Fibroblast of lung (primary cell): ENCODE measurements around the gene TRIP13. TPM values are rescaled to one million over a fixed set of nuclear protein-coding genes. Genes with fewer than 3 reads are reported as not detected.

ENCODE experiments used
- DNase-seq, 2 donors: peaks; one replicate each; pipeline versions ENCODE4 v3.0.0 to v3.0.0-alpha.2; 2010; ENCODE audit warnings: low read depth in 2 of 2
- H2AFZ ChIP-seq: 2 replicates; pipeline ENCODE4 v1.5.1; 2012; ENCODE audit warnings: low read length, control low read depth, inconsistent platforms
- H3K27ac ChIP-seq: 2 replicates; pipeline ENCODE4 v1.5.1; 2011; ENCODE audit warnings: low read length, control low read depth; ENCODE audit not compliant: insufficient read depth
- H3K27me3 ChIP-seq: 2 replicates; pipeline ENCODE4 v1.5.1; 2011; ENCODE audit warnings: mild to moderate bottlenecking, low read length; ENCODE audit not compliant: control insufficient read depth, insufficient read depth
- H3K36me3 ChIP-seq: 2 replicates; pipeline ENCODE4 v1.5.1; 2011; ENCODE audit warnings: low read length; ENCODE audit not compliant: control insufficient read depth, insufficient read depth
- H3K4me1 ChIP-seq: 2 replicates; pipeline ENCODE4 v1.5.1; 2011; ENCODE audit warnings: low read length; ENCODE audit not compliant: control insufficient read depth, insufficient read depth; ENCODE audit errors: extremely low read depth
- H3K4me2 ChIP-seq: 2 replicates; pipeline ENCODE4 v1.5.1; 2011; ENCODE audit warnings: low read length, control low read depth; ENCODE audit not compliant: insufficient read depth; ENCODE audit errors: extremely low read depth
- H3K4me3 ChIP-seq, 4 experiments: fragments of 200-600 bp in 1 of 4; sonication (generic) in 1 of 4; replicated peaks in 1 of 4; 2 replicates each; pipeline ENCODE4 v1.5.1; 2011 to 2016; ENCODE audit warnings: low read length in 4 of 4, low read depth in 3 of 4, mild to moderate bottlenecking in 3 of 4, control low read depth in 2 of 4, inconsistent platforms in 1 of 4, mixed read lengths in 1 of 4; ENCODE audit not compliant: insufficient read depth in 1 of 4; ENCODE audit errors: control extremely low read depth in 1 of 4
- H3K79me2 ChIP-seq: 2 replicates; pipeline ENCODE4 v1.5.1; 2012; ENCODE audit warnings: mild to moderate bottlenecking, low read length, inconsistent platforms; ENCODE audit not compliant: control insufficient read depth, insufficient read depth
- H3K9ac ChIP-seq: 2 replicates; pipeline ENCODE4 v1.5.1; 2011; ENCODE audit warnings: mild to moderate bottlenecking, low read length, control low read depth; ENCODE audit not compliant: insufficient read depth
- H3K9me3 ChIP-seq: 2 replicates; pipeline ENCODE4 v1.5.1; 2012; ENCODE audit warnings: low read depth, low read length; ENCODE audit not compliant: control insufficient read depth, insufficient read depth
- H4K20me1 ChIP-seq: 2 replicates; pipeline ENCODE4 v1.5.1; 2011; ENCODE audit warnings: low read length; ENCODE audit not compliant: control insufficient read depth, insufficient read depth; ENCODE audit errors: extremely low read depth
- EZH2 ChIP-seq: IDR thresholded peaks from 2 replicates; pipeline ENCODE4 v1.5.1; 2012; ENCODE audit warnings: low read length, control low read depth, mild to moderate bottlenecking; ENCODE audit errors: missing control alignments
- polyA plus RNA-seq, 2 donors: library from polyadenylated mRNA; depleted of rRNA in 1 of 2; stranded (reverse) in 1 of 2; unstranded in 1 of 2; fragments of >200 nt; gene quantifications; 2 replicates each; pipeline ENCODE4 v1.2.1, GENCODE V29; 2011 to 2012; ENCODE audit warnings: missing spikeins in 1 of 2
- total RNA-seq: library from RNA; depleted of rRNA; stranded (reverse); fragments of >200 nt; gene quantifications from 2 replicates; pipeline ENCODE4 v1.2.1, GENCODE V29; 2014
- TF ChIP-seq, protein P1 (sequence below), 2 donors: IDR thresholded peaks in 1 of 2; conservative IDR thresholded peaks in 1 of 2; 1 replicate in 1 of 2; 2 replicates in 1 of 2; pipeline ENCODE4 v1.5.1; 2011 to 2012; ENCODE audit warnings: low read length in 2 of 2, control low read depth in 1 of 2, inconsistent platforms in 1 of 2, low read depth in 1 of 2, mild to moderate bottlenecking in 1 of 2

TRIP13 gene
- total and polyA plus RNA-seq, 2 donors (not counting 1 experiment from before 2014, with no cell fraction given): 7.4 to 11.7 TPM

DNA sequence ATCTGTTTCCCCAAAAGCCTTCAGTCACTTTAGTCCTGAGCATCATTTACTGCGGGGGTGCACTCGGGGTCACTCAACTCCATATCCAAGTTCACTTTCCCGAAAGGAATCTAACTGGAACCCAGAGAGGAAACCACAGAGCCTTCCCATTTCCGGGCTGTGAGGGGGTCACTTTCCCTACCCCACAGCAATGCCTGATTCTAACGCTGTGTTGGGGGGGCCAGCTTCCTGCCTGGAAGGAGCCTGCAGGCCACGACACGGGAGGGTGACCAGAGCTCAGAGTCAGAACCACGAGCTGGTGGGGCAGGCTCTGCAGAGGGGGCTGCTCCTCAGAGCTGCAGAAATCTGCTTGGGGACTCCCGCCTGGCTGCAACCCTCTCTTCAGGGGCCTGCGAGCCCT is 20.4 kb upstream of the TRIP13 start:
- peaks cover 45% of the 10 kb centered on the region for H3K36me3 ChIP-seq

DNA sequence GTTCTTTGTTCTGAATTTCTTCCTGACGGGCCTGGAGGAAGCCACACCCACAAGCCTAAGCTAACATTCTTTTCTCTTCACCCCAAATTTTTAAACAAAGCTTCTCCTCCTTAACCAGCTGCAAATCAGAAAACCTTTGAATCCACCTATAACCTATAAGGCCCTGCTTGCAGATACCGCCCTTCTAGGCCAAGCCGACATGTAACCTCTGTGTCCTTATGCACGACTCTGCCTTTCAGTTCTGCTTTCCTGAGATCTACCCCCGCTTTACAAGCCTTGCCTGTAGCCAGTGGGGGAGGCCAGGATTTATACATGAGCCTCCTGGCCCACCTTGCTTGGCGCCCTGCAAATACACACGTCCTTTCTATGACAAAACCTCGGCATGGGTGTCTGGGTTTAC is 19.4 kb upstream of the TRIP13 start:
- TF ChIP-seq, protein P1, sequence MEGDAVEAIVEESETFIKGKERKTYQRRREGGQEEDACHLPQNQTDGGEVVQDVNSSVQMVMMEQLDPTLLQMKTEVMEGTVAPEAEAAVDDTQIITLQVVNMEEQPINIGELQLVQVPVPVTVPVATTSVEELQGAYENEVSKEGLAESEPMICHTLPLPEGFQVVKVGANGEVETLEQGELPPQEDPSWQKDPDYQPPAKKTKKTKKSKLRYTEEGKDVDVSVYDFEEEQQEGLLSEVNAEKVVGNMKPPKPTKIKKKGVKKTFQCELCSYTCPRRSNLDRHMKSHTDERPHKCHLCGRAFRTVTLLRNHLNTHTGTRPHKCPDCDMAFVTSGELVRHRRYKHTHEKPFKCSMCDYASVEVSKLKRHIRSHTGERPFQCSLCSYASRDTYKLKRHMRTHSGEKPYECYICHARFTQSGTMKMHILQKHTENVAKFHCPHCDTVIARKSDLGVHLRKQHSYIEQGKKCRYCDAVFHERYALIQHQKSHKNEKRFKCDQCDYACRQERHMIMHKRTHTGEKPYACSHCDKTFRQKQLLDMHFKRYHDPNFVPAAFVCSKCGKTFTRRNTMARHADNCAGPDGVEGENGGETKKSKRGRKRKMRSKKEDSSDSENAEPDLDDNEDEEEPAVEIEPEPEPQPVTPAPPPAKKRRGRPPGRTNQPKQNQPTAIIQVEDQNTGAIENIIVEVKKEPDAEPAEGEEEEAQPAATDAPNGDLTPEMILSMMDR (conservative IDR thresholded peaks at IDR 0.05 in 1 of 2, IDR thresholded peaks at IDR 0.05 in 1 of 2; ENCODE audit: low read depth in 1 of 2, low read length in 2 of 2): no peak
- no peak for TF ChIP-seq EZH2
- no peaks in the 10 kb centered on the region for H3K27me3 ChIP-seq
- H3K9me3 ChIP-seq: no peaks in the 10 kb centered on the region
- no peak overlapping the region for H3K27ac ChIP-seq
- H3K79me2 ChIP-seq: no peaks in the 10 kb centered on the region
- no peak overlapping the region for H2AFZ ChIP-seq
- H3K9ac ChIP-seq: no peak overlapping the region
- no peak for DNase-seq
- H3K4me2 ChIP-seq: no peak overlapping the region
- H3K36me3 ChIP-seq: peaks cover 45% of the 10 kb centered on the region
- no peaks in the 10 kb centered on the region for H4K20me1 ChIP-seq
- H3K4me3 ChIP-seq: no peak overlapping the region
- no peaks in the 10 kb centered on the region for H3K4me1 ChIP-seq

More for the DNA sequence above, 20.4 kb upstream of the TRIP13 start:
- no peak for DNase-seq
- TF ChIP-seq, protein P1 (conservative IDR thresholded peaks at IDR 0.05 in 1 of 2, IDR thresholded peaks at IDR 0.05 in 1 of 2; ENCODE audit: low read depth in 1 of 2, low read length in 2 of 2): no peak
- no peak for TF ChIP-seq EZH2
- no peak overlapping the region for H3K4me3 ChIP-seq
- H3K4me1 ChIP-seq: no peaks in the 10 kb centered on the region
- no peak overlapping the region for H3K27ac ChIP-seq
- H4K20me1 ChIP-seq: no peaks in the 10 kb centered on the region
- H2AFZ ChIP-seq: no peak overlapping the region
- no peaks in the 10 kb centered on the region for H3K27me3 ChIP-seq
- no peak overlapping the region for H3K4me2 ChIP-seq
- H3K79me2 ChIP-seq: no peaks in the 10 kb centered on the region
- no peak overlapping the region for H3K9ac ChIP-seq
- H3K9me3 ChIP-seq: no peaks in the 10 kb centered on the region

DNA sequence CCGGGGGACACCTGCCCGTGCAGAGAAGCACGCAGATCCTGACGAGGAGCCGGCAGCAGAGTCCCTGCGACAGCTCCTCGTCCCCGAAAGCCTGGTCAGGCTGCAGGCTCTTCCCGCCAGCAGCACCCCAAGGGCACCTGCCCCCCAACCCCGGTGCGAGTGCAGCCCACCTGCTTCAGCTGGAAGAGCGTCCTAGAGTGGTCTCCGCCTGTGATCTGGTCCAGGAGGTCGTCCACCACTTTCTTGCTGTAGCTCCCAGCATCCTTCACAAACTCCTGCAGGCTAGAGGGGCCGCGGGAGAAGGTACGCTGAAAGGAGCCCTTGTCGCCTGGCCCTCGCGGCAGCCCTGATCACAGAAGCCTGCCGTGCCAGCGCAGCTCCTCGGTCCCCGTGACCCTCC is 16.8 kb upstream of the TRIP13 start:
- no peaks in the 10 kb centered on the region for H3K4me1 ChIP-seq
- H3K4me2 ChIP-seq: no peak overlapping the region
- H3K36me3 ChIP-seq: peaks cover 35% of the 10 kb centered on the region
- no peaks in the 10 kb centered on the region for H3K9me3 ChIP-seq
- no peak overlapping the region for H3K9ac ChIP-seq
- no peak overlapping the region for H3K27ac ChIP-seq
- no peak for DNase-seq
- H4K20me1 ChIP-seq: no peaks in the 10 kb centered on the region
- no peak for TF ChIP-seq EZH2
- TF ChIP-seq, protein P1 (conservative IDR thresholded peaks at IDR 0.05 in 1 of 2, IDR thresholded peaks at IDR 0.05 in 1 of 2; ENCODE audit: low read depth in 1 of 2, low read length in 2 of 2): no peak
- H3K4me3 ChIP-seq: no peak overlapping the region
- H3K79me2 ChIP-seq: peaks cover 1% of the 10 kb centered on the region
- H2AFZ ChIP-seq: no peak overlapping the region
- no peaks in the 10 kb centered on the region for H3K27me3 ChIP-seq
